Neuronal stem cell (in vitro differentiated cells): ENCODE measurements around the gene GREB1.

Experiments
- DNase-seq: peaks from one replicate; pipeline ENCODE4 v3.0.0-alpha.2; 2013; ENCODE audit warnings: low spot score
- H2AFZ ChIP-seq: one replicate; pipeline ENCODE4 v1.6.1; 2013; ENCODE audit warnings: mild to moderate bottlenecking, low read length, inconsistent platforms
- H2AK5ac ChIP-seq: 2 replicates; pipeline ENCODE4 v1.6.1; 2013; ENCODE audit warnings: low read depth, mild to moderate bottlenecking, inconsistent platforms, low read length, moderate library complexity, mixed read lengths
- H2BK120ac ChIP-seq: 2 replicates; pipeline ENCODE4 v1.6.1; 2013; ENCODE audit warnings: low read depth, mild to moderate bottlenecking, inconsistent platforms, low read length, moderate library complexity, mixed read lengths
- H2BK12ac ChIP-seq: one replicate; pipeline ENCODE4 v1.6.1; 2013; ENCODE audit warnings: low read length, inconsistent platforms
- H2BK15ac ChIP-seq: 2 replicates; pipeline ENCODE4 v1.6.1; 2013; ENCODE audit warnings: mild to moderate bottlenecking, low read length, inconsistent platforms, mixed read lengths
- H2BK5ac ChIP-seq: one replicate; pipeline ENCODE4 v1.6.1; 2013; ENCODE audit warnings: inconsistent platforms, mild to moderate bottlenecking, low read length, moderate library complexity
- H3K14ac ChIP-seq: one replicate; pipeline ENCODE4 v1.6.1; 2013; ENCODE audit warnings: low read length, inconsistent platforms
- H3K18ac ChIP-seq: 2 replicates; pipeline ENCODE4 v1.6.1; 2013; ENCODE audit warnings: low read length, inconsistent platforms
- H3K23ac ChIP-seq: 2 replicates; pipeline ENCODE4 v1.6.1; 2013; ENCODE audit warnings: low read depth, mild to moderate bottlenecking, mixed read lengths, low read length, inconsistent platforms; ENCODE audit not compliant: poor library complexity
- H3K27ac ChIP-seq: replicated peaks from 3 replicates; pipeline ENCODE4 v1.5.1; 2013; ENCODE audit warnings: low read length, inconsistent platforms
- H3K27me3 ChIP-seq, 3 experiments: 2 replicates each; pipeline ENCODE4 v1.6.1; 2013; ENCODE audit warnings: low read length in 3 of 3, mild to moderate bottlenecking in 2 of 3, inconsistent platforms in 1 of 3, low read depth in 1 of 3, mixed read lengths in 1 of 3, moderate library complexity in 1 of 3; ENCODE audit not compliant: control insufficient read depth in 3 of 3, insufficient read depth in 3 of 3
- H3K36me3 ChIP-seq, 2 donors: replicated peaks in 1 of 2; 2 replicates each; pipeline ENCODE4 v1.6.1; 2013; ENCODE audit warnings: low read length in 2 of 2; ENCODE audit not compliant: control insufficient read depth in 2 of 2, insufficient read depth in 2 of 2
- H3K4ac ChIP-seq: 2 replicates; pipeline ENCODE4 v1.6.1; 2013; ENCODE audit warnings: inconsistent platforms, mild to moderate bottlenecking, low read length, moderate library complexity
- H3K4me1 ChIP-seq, 2 donors: 1 replicate in 1 of 2; 2 replicates in 1 of 2; pipeline ENCODE4 v1.6.1; 2013; ENCODE audit warnings: low read length in 2 of 2, low read depth in 1 of 2; ENCODE audit not compliant: control insufficient read depth in 2 of 2, insufficient read depth in 1 of 2
- H3K4me2 ChIP-seq: one replicate; pipeline ENCODE4 v1.6.1; 2013; ENCODE audit warnings: mild to moderate bottlenecking, low read length, inconsistent platforms; ENCODE audit not compliant: insufficient read depth, poor library complexity, severe bottlenecking
- H3K4me3 ChIP-seq, 2 donors: 2 replicates each; pipeline ENCODE4 v1.5.1; 2013; ENCODE audit warnings: low read length in 2 of 2, mild to moderate bottlenecking in 2 of 2, inconsistent platforms in 1 of 2, moderate library complexity in 1 of 2
- H3K79me1 ChIP-seq: one replicate; pipeline ENCODE4 v1.6.1; 2013; ENCODE audit warnings: low read depth, mild to moderate bottlenecking, inconsistent platforms, low read length, moderate library complexity
- H3K9ac ChIP-seq: one replicate; pipeline ENCODE4 v1.6.1; 2013; ENCODE audit warnings: mild to moderate bottlenecking, low read depth, low read length, inconsistent platforms; ENCODE audit not compliant: poor library complexity
- H3K9me3 ChIP-seq, 2 donors: replicated peaks in 1 of 2; 2 replicates each; pipeline versions ENCODE3 to v1.6.1; 2013; ENCODE audit warnings: low read length in 2 of 2, mild to moderate bottlenecking in 2 of 2, inconsistent platforms in 1 of 2, low read depth in 1 of 2, mixed read lengths in 1 of 2, moderate library complexity in 1 of 2; ENCODE audit not compliant: control insufficient read depth in 2 of 2, insufficient read depth in 1 of 2
- H4K8ac ChIP-seq: one replicate; pipeline ENCODE4 v1.6.1; 2013; ENCODE audit warnings: low read depth, mild to moderate bottlenecking, inconsistent platforms, low read length, moderate library complexity
- H4K91ac ChIP-seq: one replicate; pipeline ENCODE4 v1.6.1; 2013; ENCODE audit warnings: low read length, low read depth, mild to moderate bottlenecking, inconsistent platforms; ENCODE audit not compliant: poor library complexity
- WGBS, 2 donors: extraction: QIAGEN DNeasy Blood & Tissue Kit; methylation state at CpG; one replicate each; pipeline ENCODE4 v1.1.7; 2013; ENCODE audit warnings: missing lambda C conversion rate in 2 of 2, mixed read lengths in 1 of 2; ENCODE audit not compliant: insufficient read length in 2 of 2, insufficient replicate concordance in 1 of 2; ENCODE audit errors: extremely low coverage in 2 of 2; 5-methylcytosine and 5-hydroxymethylcytosine counted together

Gene GREB1

DNA sequence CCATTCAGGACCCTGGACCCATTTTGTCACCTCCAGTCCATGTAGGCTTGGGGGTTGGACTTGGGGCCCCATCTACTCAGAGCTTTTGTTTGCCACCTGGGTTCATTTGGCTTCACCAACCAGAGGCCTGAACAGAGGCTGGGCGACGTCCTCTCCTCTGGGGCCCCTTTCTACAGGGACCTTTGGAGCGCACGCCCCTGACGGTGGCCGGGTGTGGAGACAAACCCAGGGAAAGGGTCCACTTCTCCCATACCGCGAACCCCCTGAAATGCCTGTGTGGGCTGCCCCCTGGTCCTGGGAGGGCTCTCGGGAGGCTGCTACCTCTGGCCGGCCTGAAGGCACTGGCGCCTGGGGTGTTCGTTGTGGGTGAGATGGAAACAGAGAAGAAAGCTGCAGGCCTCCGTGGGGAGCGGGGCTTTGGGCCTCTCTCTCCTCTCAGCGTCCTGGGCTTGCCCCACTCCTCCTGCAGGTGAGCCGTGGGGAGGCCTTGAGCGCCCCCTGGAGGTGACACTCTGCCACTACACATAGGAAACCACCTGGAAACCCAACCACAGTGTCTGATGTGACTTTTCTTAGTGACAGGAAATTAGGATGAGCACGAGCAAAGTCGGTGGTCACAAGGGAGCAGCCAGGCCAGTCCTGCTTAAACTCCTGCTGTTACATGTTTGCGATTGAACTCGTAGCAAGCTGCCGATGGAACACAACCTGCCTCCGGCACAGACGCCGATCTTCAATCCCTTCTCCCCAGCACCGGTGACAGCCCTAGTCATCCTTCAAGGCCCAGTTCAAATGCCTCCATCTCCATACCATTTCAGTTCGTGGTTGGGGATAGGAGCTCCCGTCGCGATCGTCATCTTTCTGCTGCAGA is 148.1 kb downstream of the GREB1 start:
- H4K8ac ChIP-seq = no peak overlapping the region
- H3K27me3 ChIP-seq = peaks cover 0 to 55% (median 0%) of the 10 kb centered on the region in 3 experiments
- peaks cover 5% of the 10 kb centered on the region in 2 donors for H3K4me1 ChIP-seq
- no peak overlapping the region for H3K23ac ChIP-seq
- no CpG with 5 or more reads among the region's 31 CpGs for WGBS, 2 donors
- peak overlapping the region; percentile 60 for H2AK5ac ChIP-seq
- H2BK12ac ChIP-seq = no peak overlapping the region
- no peak overlapping the region for H3K14ac ChIP-seq
- peak overlapping the region; percentile 49 for H2AFZ ChIP-seq
- H2BK120ac ChIP-seq = no peak overlapping the region
- H3K79me1 ChIP-seq = no peaks in the 10 kb centered on the region
- H3K9ac ChIP-seq = peak overlapping the region; percentile 13
- no peak overlapping the region for H2BK15ac ChIP-seq
- H4K91ac ChIP-seq = no peak overlapping the region
- H3K18ac ChIP-seq = peak overlapping the region; percentile 70
- no peak overlapping the region for H3K4ac ChIP-seq
- no peak overlapping the region for H3K4me2 ChIP-seq
- no peak overlapping the region for H3K4me3 ChIP-seq
- H3K9me3 ChIP-seq = no peaks in the 10 kb centered on the region
- H3K36me3 ChIP-seq = no peaks in the 10 kb centered on the region
- H2BK5ac ChIP-seq = no peak overlapping the region
- DNase-seq = peak; percentile 50
- no peak overlapping the region for H3K27ac ChIP-seq

DNA sequence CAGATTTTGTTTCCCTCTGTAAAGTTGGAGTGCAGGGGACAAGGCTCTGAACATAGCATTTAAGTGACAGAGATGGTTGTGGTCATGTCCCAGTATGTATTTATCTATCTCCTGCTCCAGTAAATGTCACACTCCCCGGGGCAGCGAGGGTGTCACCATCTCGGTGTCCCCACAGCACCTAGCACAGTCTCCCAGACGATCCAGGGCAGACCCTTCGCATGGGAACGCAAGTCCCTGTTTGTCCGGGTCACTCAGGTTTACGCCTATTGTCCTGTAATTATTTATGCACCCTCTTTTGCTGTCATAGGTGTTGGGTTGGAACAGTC is 148.7 kb downstream of the GREB1 start:
- H2BK120ac ChIP-seq = no peak overlapping the region

DNA sequence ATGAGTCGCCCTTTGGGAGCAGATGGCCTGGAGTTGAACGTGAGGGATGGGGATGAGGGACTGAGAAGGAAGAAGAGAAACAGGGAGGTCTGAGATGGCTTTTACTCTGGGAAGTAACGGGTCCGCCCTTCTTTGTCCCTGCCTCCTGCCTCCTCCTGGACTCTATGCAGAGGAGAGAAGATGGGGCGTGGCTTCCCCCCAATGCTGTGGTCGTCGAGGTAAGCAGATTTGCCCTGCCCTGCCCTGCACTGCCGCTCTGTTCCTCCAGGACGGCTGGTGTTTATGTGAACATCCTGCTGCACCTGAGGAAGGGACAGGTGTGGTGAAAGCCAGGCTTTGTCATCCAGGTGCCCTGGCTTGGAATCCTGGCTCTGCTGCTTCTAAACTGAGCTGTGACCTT is 149.6 kb downstream of the GREB1 start:
- Histone ChIP-seq H3K23ac (no peak overlapping the region), H4K8ac (no peak overlapping the region), H3K27me3 (peaks cover 0 to 50% (median 0%) of the 10 kb centered on the region in 3 experiments), H2BK15ac (no peak overlapping the region), H3K4me2 (no peak overlapping the region), H2AFZ (no peak overlapping the region), H3K27ac (no peak overlapping the region), H3K9ac (no peak overlapping the region), H3K9me3 (no peaks in the 10 kb centered on the region), H2AK5ac (no peak overlapping the region), H3K4me3 (no peak overlapping the region), H4K91ac (no peak overlapping the region), H3K4me1 (peaks cover 3 to 6% of the 10 kb centered on the region in 2 donors), H2BK12ac (no peak overlapping the region), H3K14ac (no peak overlapping the region), H3K18ac (no peak overlapping the region), H3K79me1 (no peaks in the 10 kb centered on the region), H3K4ac (no peak overlapping the region), H2BK5ac (no peak overlapping the region), H2BK120ac (no peak overlapping the region), H3K36me3 (no peaks in the 10 kb centered on the region)
- WGBS, 2 donors = no CpG with 5 or more reads among the region's 9 CpGs
- DNase-seq = no peak

More for the DNA sequence above, 148.7 kb downstream of the GREB1 start:
- H3K4me3 ChIP-seq = no peak overlapping the region
- H4K91ac ChIP-seq = no peak overlapping the region
- H3K4me2 ChIP-seq = no peak overlapping the region
- no peaks in the 10 kb centered on the region for H3K79me1 ChIP-seq
- no peak overlapping the region for H3K27ac ChIP-seq
- H4K8ac ChIP-seq = no peak overlapping the region
- no peak overlapping the region for H3K23ac ChIP-seq
- H3K4me1 ChIP-seq = peaks cover 5% of the 10 kb centered on the region in 2 donors
- no peak overlapping the region for H2BK5ac ChIP-seq
- peaks cover 0 to 55% (median 0%) of the 10 kb centered on the region in 3 experiments for H3K27me3 ChIP-seq
- H3K9me3 ChIP-seq = no peaks in the 10 kb centered on the region
- H3K14ac ChIP-seq = no peak overlapping the region
- H2BK12ac ChIP-seq = no peak overlapping the region
- H3K36me3 ChIP-seq = no peaks in the 10 kb centered on the region
- no peak overlapping the region for H2BK15ac ChIP-seq
- no peak overlapping the region for H3K9ac ChIP-seq
- no peak overlapping the region for H2AK5ac ChIP-seq
- no CpG with 5 or more reads among the region's 8 CpGs for WGBS, 2 donors
- H2AFZ ChIP-seq = no peak overlapping the region
- DNase-seq = no peak
- H3K4ac ChIP-seq = no peak overlapping the region
- H3K18ac ChIP-seq = no peak overlapping the region

DNA sequence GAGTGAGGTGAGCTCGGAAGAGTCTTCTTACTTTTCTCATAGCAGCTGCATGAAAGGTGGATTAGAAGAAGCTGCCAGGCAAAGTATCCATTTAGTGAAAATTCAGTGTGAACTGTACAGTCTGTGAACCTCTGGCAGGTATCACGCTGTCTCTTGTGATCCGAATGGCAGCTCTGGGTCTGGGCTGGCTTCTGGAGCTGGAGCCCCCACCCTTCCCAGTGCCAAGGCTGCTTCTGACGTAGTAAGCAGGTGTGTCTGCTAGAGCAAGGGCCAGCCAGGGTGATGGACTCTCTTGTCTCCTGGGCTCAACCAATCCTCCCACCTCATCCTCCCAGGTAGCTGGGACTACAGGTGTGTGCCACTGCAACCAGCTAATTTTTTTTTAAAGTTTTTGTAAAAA is 150.1 kb downstream of the GREB1 start:
- Histone ChIP-seq H2AFZ (no peak overlapping the region), H3K23ac (peak overlapping the region; percentile 8)
- no CpG with 5 or more reads among the region's 4 CpGs for WGBS, 2 donors

More for the DNA sequence above, 150.1 kb downstream of the GREB1 start:
- H2BK15ac ChIP-seq = no peak overlapping the region
- no peak overlapping the region for H4K8ac ChIP-seq
- H4K91ac ChIP-seq = no peak overlapping the region
- H3K4ac ChIP-seq = no peak overlapping the region
- no peaks in the 10 kb centered on the region for H3K79me1 ChIP-seq
- H2AK5ac ChIP-seq = no peak overlapping the region
- no peak overlapping the region for H2BK5ac ChIP-seq
- no peak overlapping the region for H2BK12ac ChIP-seq
- no peak overlapping the region for H3K27ac ChIP-seq
- H3K14ac ChIP-seq = no peak overlapping the region
- no peak for DNase-seq
- no peak overlapping the region for H3K18ac ChIP-seq
- H2BK120ac ChIP-seq = no peak overlapping the region
- H3K4me2 ChIP-seq = no peak overlapping the region
- H3K4me3 ChIP-seq = no peak overlapping the region
- H3K9me3 ChIP-seq = no peaks in the 10 kb centered on the region
- H3K9ac ChIP-seq = no peak overlapping the region
- peaks cover 0 to 45% (median 0%) of the 10 kb centered on the region in 3 experiments for H3K27me3 ChIP-seq
- no peaks in the 10 kb centered on the region for H3K36me3 ChIP-seq
- peaks cover 3 to 10% of the 10 kb centered on the region in 2 donors for H3K4me1 ChIP-seq
